Uterus (tissue), 4 donors: ENCODE measurements around the gene CDH13. TPM values are rescaled to one million over a fixed set of nuclear protein-coding genes. Genes with fewer than 3 reads are reported as not detected.

Experiments used
- DNase-seq, 2 donors: peaks; one replicate each; pipeline ENCODE4 v3.0.0-alpha.2; 2019 to 2020
- H3K27ac ChIP-seq, 2 donors: fragments of 200-600 bp; sonication (generic); 1 replicate in 1 of 2; 2 replicates in 1 of 2; pipeline ENCODE4 v1.5.1; 2016 to 2018
- H3K27me3 ChIP-seq, 2 donors: fragments of 200-600 bp; sonication (generic); one replicate each; pipeline ENCODE4 v1.5.1; 2018 to 2019; ENCODE audit warnings: control low read depth in 1 of 2
- H3K36me3 ChIP-seq, 2 donors: fragments of 200-600 bp; sonication (generic); one replicate each; pipeline ENCODE4 v1.5.1; 2019; ENCODE audit warnings: control low read depth in 1 of 2
- H3K4me1 ChIP-seq, 2 donors: fragments of 200-600 bp; sonication (generic); one replicate each; pipeline ENCODE4 v1.5.1; 2018 to 2019; ENCODE audit warnings: control low read depth in 1 of 2
- H3K4me3 ChIP-seq, 2 donors: fragments of 200-600 bp; sonication (generic); 1 replicate in 1 of 2; 2 replicates in 1 of 2; pipeline ENCODE4 v1.5.1; 2018 to 2019; ENCODE audit warnings: mild to moderate bottlenecking in 1 of 2
- H3K9me3 ChIP-seq, 2 donors: fragments of 200-600 bp; sonication (generic); one replicate each; pipeline ENCODE4 v1.5.1; 2019; ENCODE audit warnings: control low read depth in 1 of 2
- CTCF ChIP-seq, 4 experiments: fragments of 200-600 bp in 2 of 4; fragments of 450-650 bp in 2 of 4; sonication (generic) in 2 of 4; IDR thresholded peaks; one replicate each; pipeline ENCODE4 v1.5.1; 2016 to 2019; ENCODE audit warnings: antibody characterized with exemption in 4 of 4, mild to moderate bottlenecking in 2 of 4, moderate library complexity in 1 of 4
- POLR2A ChIP-seq, 2 donors: fragments of 450-650 bp; IDR thresholded peaks; one replicate each; pipeline ENCODE4 v1.6.1; 2016; ENCODE audit warnings: antibody characterized with exemption in 2 of 2, mild to moderate bottlenecking in 1 of 2, moderate library complexity in 1 of 2
- intact Hi-C: fragments of 100-400 bp; cut with DNase I; formaldehyde crosslinking; loops from one replicate; pipeline ENCODE4 v1.15.1; 2023; ENCODE audit warnings: low total_unique reads
- total RNA-seq, 4 donors: library from RNA; depleted of rRNA in 3 of 4; stranded (reverse); fragments of >200 nt in 3 of 4; gene quantifications; one replicate each; pipeline versions ENCODE4 v1.1.0 to v1.2.4, GENCODE V29; 2014 to 2023
- donor health status: DM: yes; HTN: yes; CAD: no.

Gene CDH13
- total RNA-seq, 4 donors from 2014 or later, result 49.1 to 99.4 (median 82.7) TPM

GRCh38 chr16:82601989-82602640, 24.7 kb upstream of the CDH13 start:
- TF ChIP-seq POLR2A (IDR thresholded peaks at IDR 0.05), result no peak
- TF ChIP-seq CTCF (IDR thresholded peaks at IDR 0.05), result no peak
- Histone ChIP-seq H3K9me3 (no peaks in the 10 kb centered on the region), H3K27ac (no peak overlapping the region), H3K36me3 (no peaks in the 10 kb centered on the region), H3K27me3 (no peaks in the 10 kb centered on the region), H3K4me3 (no peak overlapping the region), H3K4me1 (no peaks in the 10 kb centered on the region)
- intact Hi-C loops, result no loop called here
- DNase-seq, result no peak

GRCh38 chr16:82603784-82604411, 22.9 kb upstream of the CDH13 start:
- Histone ChIP-seq H3K36me3 (no peaks in the 10 kb centered on the region), H3K27me3 (no peaks in the 10 kb centered on the region), H3K9me3 (no peaks in the 10 kb centered on the region), H3K4me1 (no peaks in the 10 kb centered on the region), H3K4me3 (no peak overlapping the region), H3K27ac (no peak overlapping the region)
- intact Hi-C loops, result no loop called here
- DNase-seq, result peak; percentile 50 to 58
- TF ChIP-seq POLR2A (IDR thresholded peaks at IDR 0.05) (no peak), CTCF (IDR thresholded peaks at IDR 0.05) (peak; percentile 68 to 79 (median 73))

DNA sequence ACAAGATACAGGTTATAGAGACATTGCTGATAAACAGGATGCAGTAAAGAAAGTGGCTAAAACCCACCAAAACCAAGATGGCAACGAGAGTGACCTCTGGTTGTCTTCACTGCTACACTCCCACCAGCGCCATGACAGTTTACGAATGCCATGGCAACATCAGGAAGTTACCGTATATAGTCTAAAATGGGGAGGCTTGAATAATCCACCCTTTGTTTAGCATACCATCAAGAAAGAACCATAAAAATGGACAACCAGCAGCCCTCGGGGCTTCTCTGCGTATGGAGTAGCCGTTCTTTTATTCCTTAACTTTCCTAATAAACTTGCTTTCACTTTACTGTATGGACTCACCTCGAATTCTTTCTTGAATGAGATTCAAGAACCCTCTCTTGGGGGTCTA, 21.7 kb upstream of the CDH13 start:
- H3K4me3 ChIP-seq, result no peak overlapping the region
- TF ChIP-seq CTCF (IDR thresholded peaks at IDR 0.05), result no peak
- no peak for TF ChIP-seq POLR2A (IDR thresholded peaks at IDR 0.05)
- intact Hi-C loops, result no loop called here
- no peak for DNase-seq
- no peaks in the 10 kb centered on the region for H3K9me3 ChIP-seq
- H3K27me3 ChIP-seq, result no peaks in the 10 kb centered on the region
- no peaks in the 10 kb centered on the region for H3K36me3 ChIP-seq
- H3K4me1 ChIP-seq, result no peaks in the 10 kb centered on the region
- H3K27ac ChIP-seq, result no peak overlapping the region

- H3K27me3 ChIP-seq, result no peaks in the 10 kb centered on the region
- TF ChIP-seq CTCF (IDR thresholded peaks at IDR 0.05), result no peak
- no peaks in the 10 kb centered on the region for H3K4me1 ChIP-seq
- intact Hi-C loops, result no loop called here
- no peaks in the 10 kb centered on the region for H3K9me3 ChIP-seq
- no peak for DNase-seq
- H3K4me3 ChIP-seq, result no peak overlapping the region
- no peak overlapping the region for H3K27ac ChIP-seq
- H3K36me3 ChIP-seq, result no peaks in the 10 kb centered on the region
Measured at GRCh38 chr16:82605863-82606620, 20.7 kb upstream of the CDH13 start.

- Histone ChIP-seq H3K36me3 (no peaks in the 10 kb centered on the region), H3K27me3 (no peaks in the 10 kb centered on the region), H3K4me3 (no peak overlapping the region), H3K27ac (no peak overlapping the region), H3K9me3 (no peaks in the 10 kb centered on the region), H3K4me1 (no peaks in the 10 kb centered on the region)
- intact Hi-C loops, result no loop called here
- TF ChIP-seq POLR2A (IDR thresholded peaks at IDR 0.05) (no peak), CTCF (IDR thresholded peaks at IDR 0.05) (no peak)
- DNase-seq, result no peak
Measured at GRCh38 chr16:82609140-82609539, 17.6 kb upstream of the CDH13 start.
